Endothelial cell of umbilical vein (primary cell): Measurements from ENCODE around the gene CTIF. TPM values are rescaled to one million over a fixed set of nuclear protein-coding genes. Genes with fewer than 3 reads are reported as not detected.

ENCODE experiments used
- BruUV-seq: library from RNA; stranded (reverse); fragments of 400-500 nt; replicated peaks from 2 replicates; lab custom pipeline; 2021; lab: Mats Ljungman, UMichigan
- CTCF ChIA-PET: fragments of 300-600, 350-600 bp; sonication (Branson Sonifier 250); formaldehyde crosslinking; loops from one replicate; lab custom pipeline; 2021; ENCODE audit warnings: antibody characterized with exemption, inconsistent platforms; lab: Charles Lee
- POLR2A ChIA-PET: fragments of 300-600, 350-600 bp; sonication (Branson Sonifier 250); formaldehyde crosslinking; loops from one replicate; lab custom pipeline; 2021; ENCODE audit warnings: antibody characterized with exemption, inconsistent platforms; lab: Charles Lee
- DNase-seq: peaks from one replicate; pipeline ENCODE4 v3.0.0-alpha.2; 2011; ENCODE audit warnings: low read depth, low spot score
- FAIRE-seq: peaks from 2 replicates; lab custom pipeline; 2011; peaks lifted over from hg19 to GRCh38; lab: Jason Lieb, UNC
- H2AFZ ChIP-seq: 2 replicates; pipeline ENCODE4 v1.6.0; 2012; ENCODE audit warnings: low read depth, low read length, control low read depth, inconsistent platforms
- H3K27ac ChIP-seq: 2 replicates; pipeline ENCODE4 v1.5.1; 2011; ENCODE audit warnings: low read depth, mild to moderate bottlenecking, control low read depth, low read length, moderate library complexity; ENCODE audit not compliant: insufficient read depth
- H3K27me3 ChIP-seq, 2 experiments: 2 replicates each; pipeline versions ENCODE4 v1.6.0 to v1.6.1; 2011; ENCODE audit warnings: low read length in 2 of 2, mixed read lengths in 1 of 2; ENCODE audit not compliant: control insufficient read depth in 2 of 2, insufficient read depth in 2 of 2
- H3K36me3 ChIP-seq, 2 experiments: 2 replicates in 1 of 2; 3 replicates in 1 of 2; pipeline ENCODE4 v1.5.1; 2011; ENCODE audit warnings: low read length in 2 of 2, mild to moderate bottlenecking in 1 of 2, moderate library complexity in 1 of 2; ENCODE audit not compliant: control insufficient read depth in 2 of 2, insufficient read depth in 2 of 2; ENCODE audit errors: extremely low read depth in 1 of 2
- H3K4me1 ChIP-seq: 3 replicates; pipeline ENCODE4 v1.5.1; 2011; ENCODE audit warnings: mild to moderate bottlenecking, low read length; ENCODE audit not compliant: control insufficient read depth, insufficient read depth; ENCODE audit errors: extremely low read depth
- H3K4me2 ChIP-seq: 2 replicates; pipeline ENCODE4 v1.6.1; 2011; ENCODE audit warnings: low read length, control low read depth, mixed read lengths; ENCODE audit not compliant: insufficient read depth
- H3K4me3 ChIP-seq, 3 experiments: fragments of 200-600 bp in 1 of 3; sonication (generic), shearing (Covaris generic) in 1 of 3; replicated peaks in 1 of 3; 2 replicates each; pipeline ENCODE4 v1.5.1; 2011 to 2016; ENCODE audit warnings: control low read depth in 3 of 3, low read length in 3 of 3, mild to moderate bottlenecking in 2 of 3, inconsistent platforms in 1 of 3, low read depth in 1 of 3, moderate library complexity in 1 of 3; ENCODE audit not compliant: insufficient read depth in 1 of 3
- H3K79me2 ChIP-seq: 2 replicates; pipeline ENCODE4 v1.6.0; 2012; ENCODE audit warnings: low read length, inconsistent platforms; ENCODE audit not compliant: control insufficient read depth, insufficient read depth
- H3K9ac ChIP-seq: replicated peaks from 2 replicates; pipeline ENCODE3; 2011; ENCODE audit warnings: low read length, control low read depth; ENCODE audit not compliant: insufficient read depth; ENCODE audit errors: extremely low read depth
- H3K9me1 ChIP-seq: replicated peaks from 3 replicates; pipeline ENCODE4 v1.6.0; 2011; ENCODE audit warnings: mild to moderate bottlenecking, low read length; ENCODE audit not compliant: control insufficient read depth, insufficient read depth; ENCODE audit errors: extremely low read depth
- H3K9me3 ChIP-seq: replicated peaks from 2 replicates; pipeline ENCODE4 v1.5.1; 2012; ENCODE audit warnings: low read length, inconsistent platforms; ENCODE audit not compliant: control insufficient read depth, insufficient read depth
- H4K20me1 ChIP-seq: replicated peaks from 2 replicates; pipeline ENCODE3; 2011; ENCODE audit warnings: mild to moderate bottlenecking, low read length; ENCODE audit not compliant: control insufficient read depth, insufficient read depth; ENCODE audit errors: extremely low read depth
- CTCF ChIP-seq, 2 donors: IDR thresholded peaks; 1 replicate in 1 of 2; 2 replicates in 1 of 2; pipeline ENCODE4 v1.5.1; 2011; ENCODE audit warnings: low read length in 2 of 2, mild to moderate bottlenecking in 2 of 2, moderate library complexity in 2 of 2, control low read depth in 1 of 2, inconsistent platforms in 1 of 2, low read depth in 1 of 2; ENCODE audit not compliant: insufficient read depth in 1 of 2; ENCODE audit errors: extremely low read depth in 1 of 2
- EZH2 ChIP-seq: IDR thresholded peaks from 2 replicates; pipeline ENCODE4 v1.6.1; 2012; ENCODE audit warnings: borderline replicate concordance, low read depth, mild to moderate bottlenecking, moderate library complexity, low read length, inconsistent platforms; ENCODE audit not compliant: severe bottlenecking
- FOS ChIP-seq: IDR thresholded peaks from 2 replicates; pipeline ENCODE4 v1.6.1; 2011; ENCODE audit warnings: mild to moderate bottlenecking, low read length, moderate library complexity, borderline replicate concordance; ENCODE audit not compliant: insufficient read depth
- GATA2 ChIP-seq: IDR thresholded peaks from 2 replicates; pipeline ENCODE4 v1.7.0; 2011; ENCODE audit warnings: low read depth, mild to moderate bottlenecking, moderate library complexity, mixed read lengths, low read length; ENCODE audit not compliant: insufficient read length, insufficient read depth
- JUN ChIP-seq: IDR thresholded peaks from 2 replicates; pipeline ENCODE4 v1.6.1; 2011; ENCODE audit warnings: borderline replicate concordance, low read depth; ENCODE audit not compliant: insufficient read length, insufficient read depth
- MYC ChIP-seq: IDR thresholded peaks from one replicate; pipeline ENCODE4 v1.6.1; 2011; ENCODE audit warnings: mild to moderate bottlenecking, low read depth, low read length
- POLR2A ChIP-seq: IDR thresholded peaks from 2 replicates; pipeline ENCODE4 v1.6.1; 2012; ENCODE audit warnings: low read depth, mild to moderate bottlenecking, control low read depth, low read length
- POLR2AphosphoS5 ChIP-seq: IDR thresholded peaks from 2 replicates; pipeline ENCODE4 v1.6.1; 2012; ENCODE audit warnings: low read depth, mild to moderate bottlenecking, control low read depth, low read length, moderate library complexity; ENCODE audit not compliant: insufficient read depth
- dilution Hi-C: fragments of 300-500 bp; cut with MboI; formaldehyde crosslinking; loops from one replicate; pipeline ENCODE4 v1.15.0; 2019; ENCODE audit warnings: low sequenced_read_pairs; ENCODE audit not compliant: extremely low pct_ligation_motif_present
- intact Hi-C: fragments of 100-400 bp; cut with micrococcal nuclease; formaldehyde crosslinking; loops from one replicate; pipeline ENCODE4 v1.10.0; 2022
- polyA plus RNA-seq, 4 experiments: library from polyadenylated mRNA; depleted of rRNA in 3 of 4; stranded (reverse) in 3 of 4; unstranded in 1 of 4; fragments of >200 nt; gene quantifications; 2 replicates each; pipeline versions ENCODE4 v1.2.1 to v1.2.3, GENCODE V29; 2011 to 2012; ENCODE audit warnings: missing spikeins in 1 of 4
- total RNA-seq: library from RNA; stranded (reverse); gene quantifications from 2 replicates; pipeline ENCODE4 v1.2.3, GENCODE V29; 2021
- TF ChIP-seq, protein P1 (sequence below): IDR thresholded peaks from 2 replicates; pipeline ENCODE4 v1.6.1; 2011; ENCODE audit not compliant: insufficient read depth, insufficient read length

CTIF gene
- total and polyA plus RNA-seq, 2 donors (not counting 3 experiments of a cell fraction or from before 2014, with no cell fraction given) = 20.9 to 57.7 TPM

DNA sequence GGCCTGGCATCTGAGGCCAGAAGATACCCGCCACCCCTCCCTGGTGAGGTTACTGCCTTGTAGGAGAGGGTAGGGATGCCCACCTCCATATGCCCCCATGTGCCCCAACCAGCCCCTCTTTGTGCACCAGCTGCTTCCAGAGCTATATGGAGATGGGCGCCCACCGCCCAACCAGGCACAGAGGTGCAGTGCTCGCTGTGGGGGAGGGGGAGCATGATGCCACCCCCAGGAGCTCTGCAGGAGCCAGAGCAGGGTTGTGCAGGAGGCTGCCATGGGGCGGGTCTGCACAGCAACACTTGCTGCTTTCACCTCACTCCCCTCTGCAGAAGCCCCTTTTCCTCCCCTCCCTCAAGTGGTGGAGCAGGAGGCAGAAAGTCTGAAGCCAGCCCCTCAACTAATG lies 237.3 kb downstream of the CTIF start:
- H3K9ac ChIP-seq = no peak overlapping the region
- H3K79me2 ChIP-seq = no peaks in the 10 kb centered on the region
- no peak overlapping the region for H3K4me2 ChIP-seq
- FAIRE-seq (no peak), DNase-seq (no peak)
- no peak overlapping the region for H3K4me3 ChIP-seq
- no peaks in the 10 kb centered on the region for H3K36me3 ChIP-seq
- no TSS peak for BruUV-seq
- TF ChIP-seq MYC (no peak), POLR2AphosphoS5 (no peak), EZH2 (no peak), CTCF (IDR thresholded peaks at IDR 0.05; ENCODE audit: extremely low read depth in 1 of 2, insufficient read depth in 1 of 2, low read depth in 1 of 2, low read length in 2 of 2) (no peak), FOS (no peak), POLR2A (no peak), JUN (no peak), GATA2 (no peak)
- TF ChIP-seq, protein P1, sequence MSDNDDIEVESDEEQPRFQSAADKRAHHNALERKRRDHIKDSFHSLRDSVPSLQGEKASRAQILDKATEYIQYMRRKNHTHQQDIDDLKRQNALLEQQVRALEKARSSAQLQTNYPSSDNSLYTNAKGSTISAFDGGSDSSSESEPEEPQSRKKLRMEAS = no peak
- ChIA-PET CTCF (interaction anchor here (0.6 to 3.8 kb wide), 42 partner anchors 8 to 701 kb away, joined by 3 to 32 read pairs (median 4); partner anchors contain the start of gene SMAD7), POLR2A (no interaction called here)
- H2AFZ ChIP-seq = no peak overlapping the region
- H3K27me3 ChIP-seq = no peaks in the 10 kb centered on the region
- intact Hi-C loops (loop anchor here (2.0 to 5.0 kb wide), 3 partner anchors 63 to 671 kb away; no protein-coding TSS in a partner anchor), dilution Hi-C loops (no loop called here)
- H3K27ac ChIP-seq = no peak overlapping the region
- H3K4me1 ChIP-seq = peaks cover 12% of the 10 kb centered on the region
- H3K9me1 ChIP-seq = no peaks in the 10 kb centered on the region
- H4K20me1 ChIP-seq = no peaks in the 10 kb centered on the region
- H3K9me3 ChIP-seq = no peaks in the 10 kb centered on the region
